ENCODE data around the gene ARHGAP26. TPM values are rescaled to one million over a fixed set of nuclear protein-coding genes. Genes with fewer than 3 reads are reported as not detected.

ARHGAP26 gene
- total RNA-seq, 1 experiment from 2014 or later: 79.8 TPM

GRCh38 chr5:143062379-143062778 is 292.2 kb downstream of the ARHGAP26 start:
- Histone ChIP-seq H3K9me3 (no peaks in the 10 kb centered on the region), H3K4me1 (no peaks in the 10 kb centered on the region), H3K27me3 (replicated peaks; ENCODE audit: control insufficient read depth, insufficient read depth, low read length) (no peaks in the 10 kb centered on the region), H3K4me3 (ENCODE audit: low read depth, low read length) (no peak overlapping the region), H3K36me3 (ENCODE audit: control insufficient read depth, insufficient read depth, low read length) (no peaks in the 10 kb centered on the region; the same call in none of the 2 replicates)
- intact Hi-C loops (cut with micrococcal nuclease; ENCODE audit: unreplicated experiment): no loop called here
- TF ChIP-seq CTCF (IDR thresholded peaks at IDR 0.05; ENCODE audit: insufficient read depth in 1 of 2, low read depth in 1 of 2, low read length in 1 of 2, severe bottlenecking in 1 of 2, unreplicated experiment in 1 of 2): no peak
- Mint-ChIP-seq H3K27me3 (ENCODE audit: insufficient read depth, unreplicated experiment) (no peaks in the 10 kb centered on the region), H3K9me3 (ENCODE audit: unreplicated experiment) (no peaks in the 10 kb centered on the region), H3K27ac (ENCODE audit: unreplicated experiment) (no peak overlapping the region), H3K4me1 (ENCODE audit: low read depth, unreplicated experiment) (no peaks in the 10 kb centered on the region), H3K36me3 (ENCODE audit: insufficient read depth, unreplicated experiment) (peaks cover 50% of the 10 kb centered on the region), H3K4me3 (ENCODE audit: unreplicated experiment) (no peak overlapping the region)
- BruUV-seq (replicated peaks): no TSS peak
- no peak for DNase-seq
- POLR2A ChIA-PET: no interaction called here
- CTCF ChIA-PET: no interaction called here

GRCh38 chr5:143063175-143063970 is 293.2 kb downstream of the ARHGAP26 start:
- BruUV-seq (replicated peaks): no TSS peak
- H3K4me1 Mint-ChIP-seq (ENCODE audit: low read depth, unreplicated experiment): no peaks in the 10 kb centered on the region
- no peaks in the 10 kb centered on the region for H3K27me3 ChIP-seq (replicated peaks; ENCODE audit: control insufficient read depth, insufficient read depth, low read length)
- H3K36me3 Mint-ChIP-seq (ENCODE audit: insufficient read depth, unreplicated experiment): peaks cover 40% of the 10 kb centered on the region
- intact Hi-C loops (cut with micrococcal nuclease; ENCODE audit: unreplicated experiment): no loop called here
- no peak overlapping the region for H3K4me3 ChIP-seq (ENCODE audit: low read depth, low read length)
- no peaks in the 10 kb centered on the region for H3K27me3 Mint-ChIP-seq (ENCODE audit: insufficient read depth, unreplicated experiment)
- DNase-seq: no peak
- no peak for TF ChIP-seq CTCF (IDR thresholded peaks at IDR 0.05; ENCODE audit: insufficient read depth in 1 of 2, low read depth in 1 of 2, low read length in 1 of 2, severe bottlenecking in 1 of 2, unreplicated experiment in 1 of 2)
- no peaks in the 10 kb centered on the region for H3K9me3 ChIP-seq
- CTCF ChIA-PET: no interaction called here
- no peak overlapping the region for H3K27ac Mint-ChIP-seq (ENCODE audit: unreplicated experiment)
- POLR2A ChIA-PET: interaction anchor here (0.6 kb wide), 1 partner anchor 1302 kb away, joined by 4 read pairs; no protein-coding TSS in a partner anchor
- H3K36me3 ChIP-seq (ENCODE audit: control insufficient read depth, insufficient read depth, low read length): no peaks in the 10 kb centered on the region; the same call in 1 of the 2 replicates
- no peaks in the 10 kb centered on the region for H3K4me1 ChIP-seq
- H3K4me3 Mint-ChIP-seq (ENCODE audit: unreplicated experiment): no peak overlapping the region
- H3K9me3 Mint-ChIP-seq (ENCODE audit: unreplicated experiment): no peaks in the 10 kb centered on the region

GRCh38 chr5:143064218-143064641 is 294.1 kb downstream of the ARHGAP26 start:
- no peaks in the 10 kb centered on the region for H3K4me1 Mint-ChIP-seq (ENCODE audit: low read depth, unreplicated experiment)
- peaks cover 34% of the 10 kb centered on the region for H3K36me3 Mint-ChIP-seq (ENCODE audit: insufficient read depth, unreplicated experiment)
- no peak for DNase-seq
- Histone ChIP-seq H3K4me1 (no peaks in the 10 kb centered on the region), H3K9me3 (no peaks in the 10 kb centered on the region), H3K27me3 (replicated peaks; ENCODE audit: control insufficient read depth, insufficient read depth, low read length) (no peaks in the 10 kb centered on the region), H3K4me3 (ENCODE audit: low read depth, low read length) (no peak overlapping the region), H3K36me3 (ENCODE audit: control insufficient read depth, insufficient read depth, low read length) (no peaks in the 10 kb centered on the region; the same call in 1 of the 2 replicates)
- CTCF ChIA-PET: interaction anchor here (0.6 kb wide), 1 partner anchor 104 kb away, joined by 3 read pairs; no protein-coding TSS in a partner anchor
- no peaks in the 10 kb centered on the region for H3K27me3 Mint-ChIP-seq (ENCODE audit: insufficient read depth, unreplicated experiment)
- H3K4me3 Mint-ChIP-seq (ENCODE audit: unreplicated experiment): no peak overlapping the region
- H3K9me3 Mint-ChIP-seq (ENCODE audit: unreplicated experiment): no peaks in the 10 kb centered on the region
- intact Hi-C loops (cut with micrococcal nuclease; ENCODE audit: unreplicated experiment): no loop called here
- POLR2A ChIA-PET: no interaction called here
- BruUV-seq (replicated peaks): no TSS peak
- TF ChIP-seq CTCF (IDR thresholded peaks at IDR 0.05; ENCODE audit: insufficient read depth in 1 of 2, low read depth in 1 of 2, low read length in 1 of 2, severe bottlenecking in 1 of 2, unreplicated experiment in 1 of 2): no peak
- H3K27ac Mint-ChIP-seq (ENCODE audit: unreplicated experiment): no peak overlapping the region
